Neural crest cell (in vitro differentiated cells): Measurements from ENCODE around the gene HHATL. TPM values are rescaled to one million over a fixed set of nuclear protein-coding genes. Genes with fewer than 3 reads are reported as not detected.

Source experiments
- DNase-seq: peaks from one replicate; pipeline ENCODE4 v3.0.0; 2021; ENCODE audit warnings: low read depth, mixed read lengths, low spot score
- H3K27ac Mint-ChIP-seq: one replicate; pipeline ENCODE4 v1.8.0; 2021; ENCODE audit warnings: mild to moderate bottlenecking, mixed read lengths; ENCODE audit not compliant: unreplicated experiment
- H3K27me3 Mint-ChIP-seq: 2 replicates; pipeline ENCODE4 v1.8.0; 2021; ENCODE audit warnings: low read depth, mild to moderate bottlenecking, mixed read lengths
- H3K36me3 Mint-ChIP-seq: 2 replicates; pipeline ENCODE4 v1.8.0; 2021; ENCODE audit warnings: low read depth, mild to moderate bottlenecking, mixed read lengths
- H3K4me1 Mint-ChIP-seq: 2 replicates; pipeline ENCODE4 v1.8.0; 2021; ENCODE audit warnings: mixed read lengths
- H3K4me3 Mint-ChIP-seq: one replicate; pipeline ENCODE4 v1.8.0; 2021; ENCODE audit warnings: mild to moderate bottlenecking, mixed read lengths
- H3K9me3 Mint-ChIP-seq: 2 replicates; pipeline ENCODE4 v1.8.0; 2021; ENCODE audit warnings: mixed read lengths
- CTCF ChIP-seq: fragments of 200-600 bp; sonication (generic); conservative IDR thresholded peaks from 2 replicates; pipeline ENCODE4 v1.5.0; 2021; ENCODE audit warnings: antibody characterized with exemption, mild to moderate bottlenecking
- total RNA-seq: library from RNA; stranded (reverse); gene quantifications from 2 replicates; pipeline ENCODE4 v1.2.1, GENCODE V29; 2021

HHATL gene
- total RNA-seq, 1 donor from 2014 or later: not detected

DNA sequence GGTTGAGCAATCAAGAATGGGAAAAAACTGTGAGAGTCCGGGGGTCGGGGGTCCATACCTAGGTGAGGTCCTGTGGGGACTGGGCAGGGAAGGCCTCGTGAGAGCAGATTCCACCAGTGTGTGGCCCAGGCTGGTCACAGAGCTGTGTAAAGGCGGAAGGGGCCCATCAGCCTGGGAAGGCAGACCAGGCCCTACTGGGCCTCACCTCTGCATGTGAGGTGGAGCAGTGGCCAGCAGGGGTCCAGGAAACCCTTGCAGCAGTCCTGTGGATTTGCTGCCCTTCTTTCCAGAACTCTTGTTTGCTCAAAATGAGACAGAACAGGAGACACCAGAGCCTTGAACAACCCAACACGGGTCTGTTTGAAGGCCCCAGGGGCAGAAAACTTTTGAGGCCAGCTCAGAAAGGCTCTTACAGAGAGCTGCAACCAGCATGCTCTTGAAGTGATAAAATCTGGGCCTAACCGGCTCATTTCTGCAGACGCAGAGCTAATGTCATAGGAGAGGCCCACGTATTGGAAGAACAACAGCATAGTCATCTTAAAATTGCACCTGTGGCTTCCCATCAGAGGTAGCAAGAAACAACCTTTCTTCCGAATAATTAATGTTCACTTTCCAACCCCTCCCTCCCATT is 30.3 kb upstream of the HHATL start:
- Mint-ChIP-seq H3K4me3 (peak overlapping the region; percentile 69), H3K36me3 (no peaks in the 10 kb centered on the region), H3K4me1 (peaks cover 42% of the 10 kb centered on the region), H3K9me3 (peaks cover 2% of the 10 kb centered on the region), H3K27me3 (peaks cover 2% of the 10 kb centered on the region), H3K27ac (peak overlapping the region; percentile 93)
- TF ChIP-seq CTCF: peak; percentile 38
- DNase-seq: no peak

DNA sequence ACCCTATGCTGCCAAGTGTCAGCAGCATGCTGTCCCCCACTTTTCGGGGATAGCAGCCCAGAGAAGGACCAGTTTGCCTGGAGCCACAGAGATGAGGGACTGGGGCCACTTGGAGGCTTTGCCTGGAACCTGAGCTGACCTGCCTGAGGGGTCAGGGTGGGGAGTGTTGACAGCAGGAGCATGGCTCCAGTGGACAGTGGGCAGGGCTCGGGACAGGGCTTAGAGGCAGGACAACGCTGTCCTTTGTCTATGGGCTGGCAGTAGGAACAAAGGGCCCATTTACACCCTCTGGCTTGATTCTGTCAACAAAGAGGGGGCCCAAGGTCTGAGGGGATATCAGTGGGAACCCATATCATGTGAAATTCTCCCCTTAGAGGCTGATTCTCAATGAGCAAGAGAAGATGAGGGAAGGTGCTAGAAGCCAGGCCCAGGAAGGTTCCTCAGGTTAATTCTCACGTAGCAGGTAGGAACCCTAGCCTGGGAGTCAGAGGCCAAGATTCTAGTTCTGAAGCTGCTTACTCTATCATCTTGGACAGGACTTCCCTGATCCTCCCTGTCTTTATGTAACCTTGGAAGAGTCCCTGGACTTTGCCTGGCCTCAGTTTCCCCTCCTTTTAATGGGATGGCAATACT is 29.7 kb upstream of the HHATL start:
- peaks cover 49% of the 10 kb centered on the region for H3K4me1 Mint-ChIP-seq
- TF ChIP-seq CTCF: no peak
- peaks cover 2% of the 10 kb centered on the region for H3K9me3 Mint-ChIP-seq
- peak overlapping the region; percentile 69 for H3K4me3 Mint-ChIP-seq
- H3K27ac Mint-ChIP-seq: peak overlapping the region; percentile 93
- peaks cover 2% of the 10 kb centered on the region for H3K27me3 Mint-ChIP-seq
- H3K36me3 Mint-ChIP-seq: no peaks in the 10 kb centered on the region
- DNase-seq: peak; percentile 35

GRCh38 chr3:42731476-42732195 is 29.0 kb upstream of the HHATL start:
- peaks cover 49% of the 10 kb centered on the region for H3K4me1 Mint-ChIP-seq

GRCh38 chr3:42730706-42731420 is 28.3 kb upstream of the HHATL start:
- Mint-ChIP-seq H3K27me3 (peaks cover 2% of the 10 kb centered on the region), H3K36me3 (no peaks in the 10 kb centered on the region), H3K27ac (peak overlapping the region; percentile 62), H3K4me3 (no peak overlapping the region), H3K9me3 (peaks cover 2% of the 10 kb centered on the region), H3K4me1 (peaks cover 50% of the 10 kb centered on the region)
- no peak for TF ChIP-seq CTCF
- no peak for DNase-seq

More at GRCh38 chr3:42731476-42732195, 29.0 kb upstream of the HHATL start:
- Mint-ChIP-seq H3K27ac (peak overlapping the region; percentile 93), H3K36me3 (no peaks in the 10 kb centered on the region), H3K4me3 (peak overlapping the region; percentile 69), H3K27me3 (peaks cover 2% of the 10 kb centered on the region), H3K9me3 (peaks cover 2% of the 10 kb centered on the region)
- DNase-seq: no peak
- TF ChIP-seq CTCF: no peak

- H3K27ac Mint-ChIP-seq: no peak overlapping the region
- no peak overlapping the region for H3K4me3 Mint-ChIP-seq
- peaks cover 2% of the 10 kb centered on the region for H3K9me3 Mint-ChIP-seq
- H3K27me3 Mint-ChIP-seq: peaks cover 2% of the 10 kb centered on the region
- no peak for TF ChIP-seq CTCF
- no peaks in the 10 kb centered on the region for H3K36me3 Mint-ChIP-seq
- DNase-seq: no peak
- H3K4me1 Mint-ChIP-seq: peaks cover 55% of the 10 kb centered on the region
These were observed 27.7 kb upstream of the HHATL start for GRCh38 chr3:42730294-42730693.
